ENCODE results near the gene GFRA1. TPM values are rescaled to one million over a fixed set of nuclear protein-coding genes. Genes with fewer than 3 reads are reported as not detected.
A peak's percentile ranks its signal among the peaks of the same experiment; 100 is the strongest.

GFRA1 gene
- total and polyA plus RNA-seq, 2 of the 8 experiments (the other 6 are each of a cell fraction or from before 2014, with no cell fraction given) = 1.1 to 2.0 TPM

GRCh38 chr10:116111483-116112095 is 161.4 kb downstream of the GFRA1 start:
- no peaks in the 10 kb centered on the region for H3K79me1 ChIP-seq (ENCODE audit: low read depth, low read length)
- no peak overlapping the region for H4K91ac ChIP-seq (replicated peaks; ENCODE audit: insufficient read length, low read length)
- no peak overlapping the region for H3K27ac ChIP-seq (ENCODE audit: low read depth, low read length)
- H2BK15ac ChIP-seq (ENCODE audit: low read length) = no peak overlapping the region
- H2BK12ac ChIP-seq (ENCODE audit: low read depth, low read length) = no peak overlapping the region
- no peak overlapping the region; the same call in 1 of the 2 replicates for H4K8ac ChIP-seq (ENCODE audit: extremely low read depth, insufficient read depth, low read length)
- no peaks in the 10 kb centered on the region for H3K79me2 ChIP-seq (ENCODE audit: control insufficient read depth in 1 of 2, insufficient read depth in 2 of 2, low read length in 2 of 2)
- ChIA-PET CTCF (ENCODE audit: partially characterized antibody) (interaction anchor here (0.6 to 6.8 kb wide), 10 partner anchors 11 to 426 kb away, joined by 3 to 60 read pairs (median 4); no protein-coding TSS in a partner anchor), POLR2A (ENCODE audit: partially characterized antibody) (no interaction called here)
- DNase-seq (ENCODE audit: low read depth in 1 of 2, low spot score in 2 of 2) = no peak
- H3K9me3 ChIP-seq (ENCODE audit: insufficient read depth in 2 of 2, low read depth in 1 of 2, low read length in 1 of 2) = no peaks in the 10 kb centered on the region; a peak in 1 of 4 replicates
- H3K4me2 ChIP-seq (ENCODE audit: insufficient read depth in 1 of 2, low read depth in 2 of 2, low read length in 2 of 2) = no peak overlapping the region
- H3K23ac ChIP-seq (ENCODE audit: insufficient read length) = no peak overlapping the region
- H2AFZ ChIP-seq (ENCODE audit: low read length) = no peak overlapping the region
- no peak for FAIRE-seq
- no peak overlapping the region for H3K4me3 ChIP-seq (ENCODE audit: extremely low read depth in 1 of 4, insufficient read depth in 2 of 4, low read depth in 3 of 4, low read length in 4 of 4)
- TF ChIP-seq TEAD4 (IDR thresholded peaks at IDR 0.05; ENCODE audit: low read depth, low read length) (0 out of 2 replicates have a peak, but pooled peaks have one; percentile 4), ATF3 (IDR thresholded peaks at IDR 0.05; ENCODE audit: insufficient read depth, low read depth, low read length) (no peak)
- H3K23me2 ChIP-seq (ENCODE audit: low read depth, low read length) = no peaks in the 10 kb centered on the region
- H3K27me3 ChIP-seq (replicated peaks in 1 of 4; ENCODE audit: control insufficient read depth in 3 of 4, extremely low read depth in 1 of 4, insufficient read depth in 3 of 4, low read length in 3 of 4) = no peaks in the 10 kb centered on the region
- H4K20me1 ChIP-seq (replicated peaks in 1 of 2; ENCODE audit: control insufficient read depth in 1 of 2, insufficient read depth in 2 of 2, low read length in 2 of 2) = no peaks in the 10 kb centered on the region
- H3K4ac ChIP-seq (replicated peaks; ENCODE audit: insufficient read length, low read depth, low read length) = no peak overlapping the region
- 81% methylated on average over 11 of the region's 11 CpGs; no CpG with 5 or more reads in 1 of the 2 experiments for WGBS, 2 experiments (ENCODE audit: extremely low coverage in 1 of 2, insufficient coverage in 1 of 2, insufficient read length in 1 of 2, insufficient replicate concordance in 2 of 2, low coverage in 1 of 2, low lambda C conversion rate in 2 of 2, missing lambda C conversion rate in 1 of 2)
- no peaks in the 10 kb centered on the region for H3K36me3 ChIP-seq (ENCODE audit: control insufficient read depth in 2 of 4, insufficient read depth in 4 of 4, low read length in 3 of 4)
- no peak overlapping the region for H3K14ac ChIP-seq (ENCODE audit: insufficient read length)
- H3K18ac ChIP-seq (ENCODE audit: extremely low read depth, low read length) = no peak overlapping the region; the same call in 1 of the 2 replicates
- H2BK120ac ChIP-seq (replicated peaks; ENCODE audit: low read depth, low read length) = no peak overlapping the region
- peaks cover 0 to 6% (median 0%) of the 10 kb centered on the region in 4 experiments; a peak in 4 of 7 replicates for H3K4me1 ChIP-seq (replicated peaks in 1 of 4; ENCODE audit: control insufficient read depth in 3 of 4, insufficient read depth in 4 of 4, low read length in 3 of 4)
- no peak overlapping the region for H3K56ac ChIP-seq (replicated peaks; ENCODE audit: insufficient read length, low read depth, low read length)
- no peak overlapping the region for H2AK5ac ChIP-seq (ENCODE audit: low read depth, low read length)
- H2BK20ac ChIP-seq (ENCODE audit: low read length) = no peak overlapping the region
- H4K5ac ChIP-seq (ENCODE audit: insufficient read length, low read depth, low read length) = no peak overlapping the region
- no peak overlapping the region for H2BK5ac ChIP-seq (ENCODE audit: low read depth, low read length)
- no peak overlapping the region for H3K9ac ChIP-seq (replicated peaks in 1 of 4; ENCODE audit: extremely low read depth in 1 of 4, low read depth in 3 of 4, low read length in 3 of 4)
